OCI-LY7 (cell line): Measurements from ENCODE around the gene ANKRD17. TPM values are rescaled to one million over a fixed set of nuclear protein-coding genes. Genes with fewer than 3 reads are reported as not detected.

Source experiments
- BruUV-seq: library from RNA; stranded (reverse); fragments of 400-500 nt; replicated peaks from 2 replicates; lab custom pipeline; 2021; lab: Mats Ljungman, UMichigan
- CTCF ChIA-PET: fragments of 300-600 bp; sonication (Branson Sonifier 250); formaldehyde crosslinking; loops from one replicate; lab custom pipeline; 2022; ENCODE audit warnings: antibody characterized with exemption; ENCODE audit not compliant: unreplicated experiment; lab: Charles Lee
- POLR2A ChIA-PET: fragments of 300-600 bp; sonication (Branson Sonifier 250); formaldehyde crosslinking; loops from one replicate; lab custom pipeline; 2022; ENCODE audit warnings: antibody characterized with exemption; lab: Charles Lee
- DNase-seq: peaks from one replicate; pipeline ENCODE4 v3.0.0-alpha.2; 2015; ENCODE audit warnings: low spot score
- H2AFZ ChIP-seq: fragments of 200-600 bp; sonication (generic), shearing (Covaris generic); 2 replicates; pipeline ENCODE4 v1.6.1; 2014; ENCODE audit warnings: mild to moderate bottlenecking, antibody characterized with exemption, low read length, moderate library complexity
- H3K27ac ChIP-seq: fragments of 200-600 bp; sonication (generic); 2 replicates; pipeline ENCODE4 v1.5.1; 2014; ENCODE audit warnings: mixed run types, low read depth, mild to moderate bottlenecking, moderate library complexity, low read length, inconsistent platforms; ENCODE audit not compliant: poor library complexity, severe bottlenecking
- H3K36me3 ChIP-seq: fragments of 200-600 bp; sonication (generic); 2 replicates; pipeline ENCODE4 v1.6.1; 2014; ENCODE audit warnings: mild to moderate bottlenecking, antibody characterized with exemption, low read length, moderate library complexity, mixed read lengths; ENCODE audit not compliant: insufficient read depth
- H3K4me1 ChIP-seq: fragments of 200-600 bp; sonication (generic); 2 replicates; pipeline ENCODE4 v1.5.1; 2014; ENCODE audit warnings: mild to moderate bottlenecking, low read length; ENCODE audit not compliant: insufficient read depth, poor library complexity, severe bottlenecking
- H3K4me2 ChIP-seq: fragments of 200-600 bp; sonication (generic); 2 replicates; pipeline ENCODE4 v1.6.1; 2014; ENCODE audit warnings: mild to moderate bottlenecking, low read length
- H3K4me3 ChIP-seq: fragments of 200-600 bp; sonication (generic); 2 replicates; pipeline ENCODE4 v1.5.1; 2014; ENCODE audit warnings: mild to moderate bottlenecking, low read depth, low read length; ENCODE audit not compliant: poor library complexity, severe bottlenecking
- H3K79me2 ChIP-seq: fragments of 200-600 bp; sonication (generic); 2 replicates; pipeline ENCODE4 v1.6.1; 2016; ENCODE audit warnings: low read depth, mild to moderate bottlenecking, low read length, moderate library complexity, mixed read lengths; ENCODE audit not compliant: insufficient read depth
- H3K9me2 ChIP-seq: fragments of 200-600 bp; sonication (generic); 2 replicates; pipeline ENCODE4 v1.6.1; 2016; ENCODE audit warnings: mild to moderate bottlenecking, low read length, mixed read lengths; ENCODE audit not compliant: insufficient read depth
- H3K9me3 ChIP-seq: fragments of 200-600 bp; sonication (generic); 2 replicates; pipeline ENCODE4 v1.6.1; 2014; ENCODE audit warnings: mild to moderate bottlenecking, mixed run types, low read length, mixed read lengths
- H4K20me1 ChIP-seq: fragments of 200-600 bp; sonication (generic); 2 replicates; pipeline ENCODE4 v1.6.1; 2014; ENCODE audit warnings: mild to moderate bottlenecking, antibody characterized with exemption, low read length, moderate library complexity, mixed read lengths; ENCODE audit not compliant: insufficient read depth
- CTCF ChIP-seq: fragments of 200-600 bp; sonication (generic); conservative IDR thresholded peaks from 2 replicates; pipeline ENCODE4 v1.5.1; 2014; ENCODE audit warnings: mild to moderate bottlenecking, antibody characterized with exemption, low read length, moderate library complexity, mixed read lengths
- EZH2phosphoT487 ChIP-seq: fragments of 200-600 bp; sonication (generic); IDR thresholded peaks from 2 replicates; pipeline ENCODE4 v1.6.1; 2018; ENCODE audit warnings: low read depth, borderline replicate concordance, mild to moderate bottlenecking, mixed run types, antibody characterized with exemption, low read length, moderate library complexity, mixed read lengths
- intact Hi-C: fragments of 100-400 bp; cut with micrococcal nuclease; formaldehyde crosslinking; loops from one replicate; pipeline ENCODE4 v1.10.0; 2022; ENCODE audit not compliant: unreplicated experiment
- total RNA-seq, 2 experiments: library from RNA; depleted of rRNA in 1 of 2; stranded (reverse); fragments of >200 nt in 1 of 2; shearing (Covaris generic) in 1 of 2; gene quantifications; 2 replicates each; pipeline ENCODE4 v1.2.3, GENCODE V29; 2014 to 2022

The ANKRD17 gene
- total RNA-seq, 2 experiments from 2014 or later = 39.4 to 77.4 TPM

GRCh38 chr4:73245955-73246354 lies 12.6 kb downstream of the ANKRD17 start:
- H3K36me3 ChIP-seq = peaks cover 85% of the 10 kb centered on the region
- H3K4me1 ChIP-seq = peaks cover 3% of the 10 kb centered on the region
- H3K4me3 ChIP-seq = no peak overlapping the region
- intact Hi-C loops = no loop called here
- peaks cover 55% of the 10 kb centered on the region for H4K20me1 ChIP-seq
- H3K9me2 ChIP-seq = no peaks in the 10 kb centered on the region
- ChIA-PET CTCF (no interaction called here), POLR2A (interaction anchor here (1.4 to 2.5 kb wide), 2 partner anchors 9 to 10 kb away, joined by 6 to 7 read pairs; no protein-coding TSS in a partner anchor)
- BruUV-seq = no TSS peak
- H3K27ac ChIP-seq = no peak overlapping the region
- H2AFZ ChIP-seq = no peak overlapping the region
- no peak for DNase-seq
- H3K9me3 ChIP-seq = no peaks in the 10 kb centered on the region
- H3K4me2 ChIP-seq = no peak overlapping the region
- peaks cover 100% of the 10 kb centered on the region for H3K79me2 ChIP-seq
- TF ChIP-seq EZH2phosphoT487 = no peak
- no peak for TF ChIP-seq CTCF

- TF ChIP-seq CTCF (no peak), EZH2phosphoT487 (no peak)
- Histone ChIP-seq H3K36me3 (peaks cover 82% of the 10 kb centered on the region), H3K4me1 (peaks cover 8% of the 10 kb centered on the region), H4K20me1 (peaks cover 52% of the 10 kb centered on the region), H3K9me3 (no peaks in the 10 kb centered on the region), H3K9me2 (no peaks in the 10 kb centered on the region), H3K79me2 (peaks cover 100% of the 10 kb centered on the region), H3K4me3 (no peak overlapping the region), H2AFZ (no peak overlapping the region), H3K4me2 (no peak overlapping the region), H3K27ac (no peak overlapping the region)
- intact Hi-C loops = no loop called here
- ChIA-PET CTCF (interaction anchor here (1.5 kb wide), 1 partner anchor 116 kb away, joined by 3 read pairs; no protein-coding TSS in a partner anchor), POLR2A (interaction anchor here (0.6 to 2.5 kb wide), 4 partner anchors 9 to 165 kb away, joined by 3 to 7 read pairs (median 5); no protein-coding TSS in a partner anchor)
- no peak for DNase-seq
- BruUV-seq = no TSS peak
Measured at GRCh38 chr4:73244945-73245601, 13.5 kb downstream of the ANKRD17 start.

- H3K4me2 ChIP-seq = no peak overlapping the region
- peaks cover 8% of the 10 kb centered on the region for H3K4me1 ChIP-seq
- no peaks in the 10 kb centered on the region for H3K9me3 ChIP-seq
- DNase-seq = no peak
- TF ChIP-seq CTCF = no peak
- no peak for TF ChIP-seq EZH2phosphoT487
- H3K79me2 ChIP-seq = peaks cover 100% of the 10 kb centered on the region
- CTCF ChIA-PET = no interaction called here
- POLR2A ChIA-PET = interaction anchor here (1.0 kb wide), 1 partner anchor 169 kb away, joined by 3 read pairs; no protein-coding TSS in a partner anchor
- H3K36me3 ChIP-seq = peaks cover 85% of the 10 kb centered on the region
- H3K27ac ChIP-seq = no peak overlapping the region
- no peaks in the 10 kb centered on the region for H3K9me2 ChIP-seq
- intact Hi-C loops = no loop called here
- H2AFZ ChIP-seq = no peak overlapping the region
- BruUV-seq = no TSS peak
- no peak overlapping the region for H3K4me3 ChIP-seq
- H4K20me1 ChIP-seq = peaks cover 28% of the 10 kb centered on the region
Measured at GRCh38 chr4:73237044-73237443, 21.6 kb downstream of the ANKRD17 start.
